Activated CD4-positive, alpha-beta T cell treated with anti-CD3 and anti-CD28 coated beads, Interleukin-2, amount 10 ng/mL, durations not matched to agents 24 days and 14 days (primary cell): ENCODE data around the gene ZNF117. TPM values are rescaled to one million over a fixed set of nuclear protein-coding genes. Genes with fewer than 3 reads are reported as not detected.

Experiments used
- total RNA-seq: library from RNA; stranded (reverse); gene quantifications from 2 replicates; pipeline ENCODE4 v1.2.3, GENCODE V29; 2022

Gene ZNF117
- total RNA-seq, 1 donor from 2014 or later: 3.6 TPM

Other genes with a start within 250 kb of the ZNF117 start
- 8.6 and 9.2 TPM in 2 replicates for gene ZNF138, start 196.6 kb downstream of the ZNF117 start, total RNA-seq
- 8.7 and 9.4 TPM in 2 replicates for gene ZNF273, start 87.8 kb downstream of the ZNF117 start, total RNA-seq
- gene ERV3-1, start 15.7 kb upstream of the ZNF117 start, total RNA-seq: 7.4 and 9.5 TPM in 2 replicates